DMS153 treated with DMSO at 0.1 percent for 48 hours (cell line): ENCODE measurements around the gene GATA3.

ENCODE experiments used
- DNase-seq: peaks from one replicate; lab custom pipeline; 2025; ENCODE audit not compliant: unreplicated experiment; lab: John Stamatoyannopoulos, UW

Gene GATA3

DNA sequence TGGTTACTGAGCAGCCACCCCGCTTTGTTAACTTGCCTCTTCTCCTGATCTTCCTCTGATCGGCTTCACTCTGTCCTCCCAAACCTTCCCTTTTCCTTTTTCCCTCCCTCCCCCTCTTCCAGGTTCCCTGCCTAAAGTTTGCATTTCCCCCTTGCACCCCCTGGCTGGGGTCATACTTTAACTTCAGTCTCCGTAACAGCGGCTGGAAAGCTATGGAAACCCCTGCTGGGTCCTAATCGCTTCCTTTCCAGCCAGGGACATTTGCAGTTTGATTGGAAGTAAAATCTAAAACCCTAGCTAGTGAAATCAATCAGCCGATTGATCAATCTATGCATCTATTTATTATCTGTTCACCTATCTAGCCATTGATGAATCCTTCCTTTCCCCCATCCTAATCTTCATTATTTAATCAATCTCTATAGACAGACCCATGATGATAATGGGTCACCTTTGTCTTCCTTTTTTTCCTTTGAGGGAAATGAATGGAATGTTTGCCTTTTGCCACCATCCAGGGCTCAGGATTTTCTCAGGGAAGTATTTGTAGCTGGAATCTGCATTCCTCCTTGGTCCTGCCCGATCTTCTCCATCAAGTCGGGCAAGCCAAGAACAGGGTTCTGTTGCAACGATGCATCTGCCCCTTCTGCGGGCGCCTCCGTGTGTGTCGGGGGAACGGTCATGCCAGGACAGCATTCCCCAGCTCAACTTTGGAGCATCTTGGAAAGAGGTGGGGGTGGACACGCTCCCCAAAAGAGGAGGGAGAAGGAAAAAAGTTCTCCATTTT lies 8.8 kb downstream of the GATA3 start:
- no peak for DNase-seq

DNA sequence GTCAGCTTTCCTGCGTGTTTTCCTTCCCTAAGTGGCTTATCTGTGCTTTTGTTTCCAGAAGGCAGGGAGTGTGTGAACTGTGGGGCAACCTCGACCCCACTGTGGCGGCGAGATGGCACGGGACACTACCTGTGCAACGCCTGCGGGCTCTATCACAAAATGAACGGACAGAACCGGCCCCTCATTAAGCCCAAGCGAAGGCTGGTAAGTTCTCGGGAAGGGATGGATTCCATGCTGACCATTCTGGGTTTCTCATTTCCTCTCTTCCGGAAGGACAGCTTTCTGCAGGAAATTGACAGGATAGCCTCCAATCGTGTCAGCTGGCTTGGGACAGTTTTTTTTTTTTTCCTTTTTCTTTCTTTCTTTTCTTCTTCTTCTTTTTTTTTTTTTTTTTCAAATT lies 9.4 kb downstream of the GATA3 start:
- no peak for DNase-seq

DNA sequence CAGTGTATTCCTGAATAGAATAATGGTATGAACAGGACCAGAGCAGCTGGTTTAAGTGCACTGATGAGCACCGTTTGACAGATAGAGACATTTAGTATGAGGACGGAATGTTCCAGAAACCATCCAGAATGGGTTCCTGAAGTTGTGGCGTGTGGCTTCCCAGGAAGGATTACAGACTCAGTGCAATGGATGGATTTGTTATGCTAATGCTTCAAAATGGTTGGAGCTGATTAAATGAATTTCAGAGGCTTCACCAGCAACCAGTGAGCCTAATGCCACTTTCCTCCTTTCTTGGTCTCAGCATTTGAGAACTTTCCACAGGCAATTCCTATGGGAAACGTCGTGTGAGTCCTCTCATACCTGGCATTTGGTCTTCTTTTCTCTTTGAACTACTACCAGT lies 9.9 kb downstream of the GATA3 start:
- DNase-seq: no peak

DNA sequence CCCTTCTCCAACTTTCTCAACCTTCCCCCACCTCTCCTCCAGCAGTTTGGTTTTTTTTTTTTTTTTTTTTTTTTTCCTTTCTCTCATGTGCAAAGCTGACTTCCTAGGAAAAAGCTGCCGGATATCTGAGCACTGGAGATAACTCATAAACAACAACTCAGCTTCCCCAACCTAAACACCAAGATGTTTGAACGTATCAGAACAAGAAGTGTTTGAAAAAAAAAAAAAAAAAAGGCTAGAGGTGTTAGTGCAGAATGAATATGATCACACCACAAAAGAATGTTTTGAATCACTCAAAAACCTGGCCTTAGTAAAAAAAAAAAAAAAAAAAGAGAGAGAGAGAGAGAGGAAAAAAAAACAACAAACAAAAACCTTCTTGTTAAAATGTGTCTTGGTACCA lies 11.2 kb downstream of the GATA3 start:
- DNase-seq: no peak

DNA sequence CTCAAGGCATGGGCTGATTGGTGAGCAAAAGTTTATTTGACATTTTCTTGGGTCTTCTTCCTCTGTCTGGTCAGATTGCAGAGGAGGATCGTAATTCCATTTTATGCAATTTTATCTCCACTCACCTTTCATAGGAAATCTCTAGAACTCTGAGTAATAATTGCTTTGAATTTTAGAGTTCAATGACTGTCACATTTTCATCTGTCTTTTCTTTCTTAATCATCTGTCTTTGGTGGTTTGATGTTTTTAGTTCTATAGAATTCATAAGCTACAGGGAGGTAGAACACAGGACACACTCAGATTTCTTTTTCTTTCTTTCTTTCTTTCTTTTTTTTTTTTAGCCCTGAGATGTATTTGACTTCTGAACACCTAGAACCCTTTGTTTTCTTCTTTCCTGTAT lies 11.6 kb downstream of the GATA3 start:
- DNase-seq: no peak

DNA sequence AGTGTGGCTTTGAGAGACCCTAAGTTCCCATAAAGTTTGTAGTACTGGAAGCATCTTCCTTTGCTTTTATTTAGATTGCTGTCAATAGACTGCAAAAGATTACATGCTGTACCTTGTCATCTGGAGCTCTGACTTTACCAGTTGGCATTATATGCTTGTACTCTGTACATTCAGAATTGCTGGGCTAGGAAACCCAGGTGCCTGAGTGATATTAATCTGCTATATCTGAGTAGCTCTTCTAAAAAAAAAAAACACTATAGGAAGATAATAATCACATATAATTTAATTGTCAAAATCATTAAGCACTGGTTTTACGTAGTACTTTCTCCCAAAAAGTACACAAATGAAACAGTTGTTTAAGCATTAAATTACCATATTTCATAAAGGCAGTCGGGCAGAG lies 12.3 kb downstream of the GATA3 start:
- no peak for DNase-seq

DNA sequence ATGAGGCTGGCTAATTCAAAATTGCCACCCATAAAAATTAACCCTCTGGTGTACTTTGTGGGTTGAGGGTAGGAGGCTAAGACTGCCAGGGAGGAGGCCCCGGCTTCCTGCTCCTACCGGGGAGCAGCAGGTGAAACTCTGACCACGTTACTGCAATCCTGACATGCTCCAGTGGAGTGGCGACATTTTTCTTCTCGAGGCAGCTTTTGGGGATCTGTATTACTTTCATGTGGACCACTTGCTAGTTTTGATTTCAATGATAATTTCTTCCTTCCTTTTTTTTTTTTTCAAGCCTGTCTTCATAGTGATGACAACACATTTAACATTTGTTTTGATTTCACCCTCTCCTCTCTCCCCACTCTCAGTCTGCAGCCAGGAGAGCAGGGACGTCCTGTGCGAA lies 14.6 kb downstream of the GATA3 start:
- DNase-seq: no peak

DNA sequence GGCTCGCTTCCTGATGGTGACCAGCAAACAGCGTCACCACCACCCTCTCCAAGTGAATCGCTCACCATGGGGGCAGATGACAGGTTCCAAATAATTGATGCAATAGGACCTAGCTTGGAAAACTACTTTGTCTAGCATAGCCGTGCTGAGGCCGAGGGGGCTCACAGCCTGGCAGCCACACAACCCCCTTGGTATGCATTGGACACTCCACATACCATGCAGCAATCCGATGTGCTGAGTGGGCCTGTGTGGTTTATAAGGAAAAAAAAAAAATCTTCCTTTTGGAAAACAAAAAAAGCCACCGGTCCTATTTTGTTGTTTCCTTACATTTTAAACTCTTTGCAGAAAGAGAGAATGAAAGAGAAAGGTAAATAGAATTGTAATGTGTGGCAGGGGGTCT lies 15.1 kb downstream of the GATA3 start:
- DNase-seq: no peak

DNA sequence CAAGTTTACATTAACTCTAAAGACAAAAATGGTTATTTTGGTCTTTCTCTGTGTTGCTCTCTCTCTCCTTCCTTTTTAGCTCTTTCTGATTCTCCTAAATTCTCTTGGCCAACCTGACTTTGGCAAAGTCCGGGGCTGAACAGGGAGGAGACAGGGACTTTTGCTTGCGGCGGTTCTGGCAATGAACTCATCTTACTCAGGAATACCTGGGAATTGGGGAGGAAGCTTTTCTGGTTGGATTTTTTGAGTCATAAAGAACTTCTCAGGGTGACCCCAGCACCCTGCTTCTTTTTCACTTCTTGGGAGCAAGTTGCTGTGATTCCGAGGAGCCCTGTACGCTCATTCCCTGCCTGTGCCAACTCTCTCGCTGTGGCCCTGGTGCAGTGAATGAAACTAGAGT lies 16.0 kb downstream of the GATA3 start:
- DNase-seq: no peak

DNA sequence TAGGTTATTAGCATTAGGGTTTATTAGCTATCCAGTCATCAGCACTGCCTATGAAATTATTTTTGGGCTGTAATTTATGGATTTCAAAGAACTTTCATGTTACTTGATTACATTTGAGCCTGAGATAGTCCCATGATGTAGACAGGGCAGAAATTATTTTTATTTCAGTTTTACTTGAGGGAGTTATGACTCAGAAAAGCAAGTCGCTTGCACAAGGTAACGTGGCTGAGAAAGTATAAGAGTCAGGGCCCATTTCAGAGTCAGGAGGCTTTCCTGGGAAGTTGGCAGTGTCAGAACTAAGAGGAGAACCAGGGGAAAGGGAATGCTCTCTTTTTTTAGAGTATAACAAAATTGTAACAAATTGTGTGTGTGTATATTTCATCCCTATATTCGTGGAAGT lies 16.5 kb downstream of the GATA3 start:
- no peak for DNase-seq

DNA sequence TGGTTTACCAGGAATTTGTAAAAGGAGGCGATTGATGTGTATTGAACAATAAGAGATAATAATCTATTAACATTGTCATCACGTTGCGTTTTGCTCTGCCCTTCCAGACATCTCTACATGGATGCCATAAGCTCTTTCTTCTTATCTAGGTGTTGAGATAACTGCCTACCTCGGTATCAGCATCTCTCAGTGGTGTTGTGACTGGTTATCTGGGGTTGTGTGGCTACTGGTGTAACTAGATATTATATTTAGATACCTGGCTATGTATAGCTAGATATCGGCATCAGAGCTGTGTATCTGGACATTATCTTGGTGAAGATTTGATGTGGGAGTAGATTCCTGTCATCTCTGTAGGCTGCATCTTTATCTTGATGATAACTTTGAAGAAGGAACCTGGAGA lies 17.2 kb downstream of the GATA3 start:
- DNase-seq: no peak

DNA sequence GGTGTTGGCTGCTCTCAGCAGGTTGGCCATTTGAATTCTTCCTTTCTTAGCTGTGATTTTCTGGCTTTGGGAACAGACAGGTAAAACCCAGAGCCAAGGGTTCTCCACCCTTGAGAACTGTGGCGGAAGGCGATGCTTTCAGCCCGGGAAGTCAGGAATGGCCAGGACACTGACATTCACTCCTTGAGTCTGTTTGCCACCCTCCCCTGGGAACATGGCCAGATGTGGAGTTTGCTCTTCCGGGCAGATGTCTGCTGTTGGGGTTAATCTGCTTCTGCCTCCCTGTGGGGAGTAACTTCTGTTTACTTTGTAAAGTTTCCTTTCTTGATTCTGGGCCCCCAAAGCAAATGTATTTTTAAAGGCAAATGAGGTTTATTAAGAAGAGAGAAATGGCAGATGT lies 17.7 kb downstream of the GATA3 start:
- DNase-seq: no peak

DNA sequence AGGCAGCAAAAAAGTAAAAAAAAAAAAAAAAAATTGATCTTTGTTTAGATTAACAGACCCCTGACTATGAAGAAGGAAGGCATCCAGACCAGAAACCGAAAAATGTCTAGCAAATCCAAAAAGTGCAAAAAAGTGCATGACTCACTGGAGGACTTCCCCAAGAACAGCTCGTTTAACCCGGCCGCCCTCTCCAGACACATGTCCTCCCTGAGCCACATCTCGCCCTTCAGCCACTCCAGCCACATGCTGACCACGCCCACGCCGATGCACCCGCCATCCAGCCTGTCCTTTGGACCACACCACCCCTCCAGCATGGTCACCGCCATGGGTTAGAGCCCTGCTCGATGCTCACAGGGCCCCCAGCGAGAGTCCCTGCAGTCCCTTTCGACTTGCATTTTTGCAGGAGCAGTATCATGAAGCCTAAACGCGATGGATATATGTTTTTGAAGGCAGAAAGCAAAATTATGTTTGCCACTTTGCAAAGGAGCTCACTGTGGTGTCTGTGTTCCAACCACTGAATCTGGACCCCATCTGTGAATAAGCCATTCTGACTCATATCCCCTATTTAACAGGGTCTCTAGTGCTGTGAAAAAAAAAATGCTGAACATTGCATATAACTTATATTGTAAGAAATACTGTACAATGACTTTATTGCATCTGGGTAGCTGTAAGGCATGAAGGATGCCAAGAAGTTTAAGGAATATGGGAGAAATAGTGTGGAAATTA lies 19.4 kb downstream of the GATA3 start:
- DNase-seq: no peak

DNA sequence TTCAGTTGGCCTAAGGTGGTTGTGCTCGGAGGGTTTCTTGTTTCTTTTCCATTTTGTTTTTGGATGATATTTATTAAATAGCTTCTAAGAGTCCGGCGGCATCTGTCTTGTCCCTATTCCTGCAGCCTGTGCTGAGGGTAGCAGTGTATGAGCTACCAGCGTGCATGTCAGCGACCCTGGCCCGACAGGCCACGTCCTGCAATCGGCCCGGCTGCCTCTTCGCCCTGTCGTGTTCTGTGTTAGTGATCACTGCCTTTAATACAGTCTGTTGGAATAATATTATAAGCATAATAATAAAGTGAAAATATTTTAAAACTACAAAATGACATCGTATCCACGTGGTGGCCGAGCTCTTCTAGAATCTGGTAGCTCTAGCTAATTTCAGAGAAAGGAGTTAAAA lies 20.4 kb downstream of the GATA3 start:
- DNase-seq: no peak

DNA sequence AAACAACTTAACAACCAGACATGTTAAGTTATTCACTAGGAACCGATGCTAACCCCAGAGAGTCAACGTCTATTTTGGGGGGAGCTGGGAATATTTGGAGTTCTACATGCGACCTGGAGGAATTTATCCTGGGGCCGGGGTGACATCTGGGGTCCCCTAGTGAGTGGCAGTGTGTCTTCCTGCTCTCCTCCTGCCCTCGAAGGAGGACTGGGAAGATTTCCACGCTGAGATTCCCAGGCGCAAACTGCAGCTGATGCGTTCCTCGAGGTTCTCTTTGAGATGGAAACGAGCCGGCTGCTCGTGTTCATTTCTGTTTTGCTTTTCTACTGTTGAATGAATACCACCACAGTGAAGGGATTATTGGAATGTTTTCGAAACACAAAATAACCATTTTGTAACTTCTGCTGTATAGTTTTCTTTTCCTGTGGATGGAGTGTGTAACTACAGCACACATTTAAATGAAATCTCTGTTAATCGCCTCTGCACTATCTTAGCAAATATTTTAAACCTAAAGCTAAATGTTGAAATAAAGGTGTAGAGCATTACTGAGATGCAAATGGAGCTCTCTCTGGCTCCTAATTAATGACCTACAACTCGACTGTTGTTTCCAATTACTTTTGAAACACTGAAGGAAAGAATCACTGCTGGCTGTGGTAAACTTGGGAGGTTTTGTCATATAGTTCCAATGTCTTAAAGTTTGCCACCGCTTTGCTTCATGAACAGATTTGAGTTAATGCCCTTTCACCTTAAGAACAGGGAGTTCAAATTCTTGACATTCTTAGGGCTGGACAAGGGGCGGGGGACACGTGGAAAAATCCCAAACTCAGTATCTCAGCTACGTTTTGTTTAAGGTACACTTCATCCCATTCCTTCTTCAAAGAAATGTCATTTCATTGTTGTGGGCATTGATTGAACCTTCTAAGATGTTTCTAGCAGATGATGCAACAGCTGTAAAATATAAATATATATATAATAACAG lies 21.1 kb downstream of the GATA3 start:
- no peak for DNase-seq

DNA sequence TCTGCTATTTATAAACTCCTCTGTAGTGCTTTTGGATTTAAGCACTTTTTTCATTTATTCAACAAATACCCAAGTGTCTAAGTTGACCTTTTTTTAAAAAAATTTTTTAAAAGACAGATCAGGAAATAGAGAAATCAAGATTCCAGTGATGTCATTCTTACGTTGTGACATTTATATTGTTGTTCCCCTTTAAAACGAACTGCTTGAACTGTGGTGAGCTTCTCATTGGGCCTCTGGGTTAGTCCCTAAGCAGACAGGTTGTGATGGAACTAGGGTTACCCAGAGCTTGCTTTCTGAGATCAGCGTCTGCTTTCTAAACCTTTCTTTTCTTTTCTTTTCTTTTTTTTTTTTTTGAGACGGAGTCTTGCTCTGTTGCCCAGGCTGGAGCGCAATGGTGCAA lies 22.4 kb downstream of the GATA3 start:
- DNase-seq: no peak

DNA sequence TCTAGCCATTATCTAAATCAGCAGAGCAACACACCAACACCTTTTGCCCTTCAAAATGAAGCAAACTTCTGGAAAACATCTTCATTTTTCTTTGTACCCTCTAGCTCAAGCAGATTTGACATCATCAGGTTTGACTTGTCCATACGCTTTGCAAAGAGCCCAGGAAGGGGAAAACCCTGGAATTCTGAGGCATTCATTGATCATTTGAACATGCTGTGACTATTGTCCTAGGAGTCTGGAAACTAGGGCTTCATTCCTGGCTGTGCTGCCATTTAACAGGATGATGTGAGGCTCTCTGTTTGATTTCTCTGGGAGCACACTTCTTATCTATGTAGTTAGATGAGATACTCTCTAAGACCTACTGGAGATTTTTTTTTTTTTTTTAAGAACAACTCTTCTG lies 23.5 kb downstream of the GATA3 start:
- no peak for DNase-seq

DNA sequence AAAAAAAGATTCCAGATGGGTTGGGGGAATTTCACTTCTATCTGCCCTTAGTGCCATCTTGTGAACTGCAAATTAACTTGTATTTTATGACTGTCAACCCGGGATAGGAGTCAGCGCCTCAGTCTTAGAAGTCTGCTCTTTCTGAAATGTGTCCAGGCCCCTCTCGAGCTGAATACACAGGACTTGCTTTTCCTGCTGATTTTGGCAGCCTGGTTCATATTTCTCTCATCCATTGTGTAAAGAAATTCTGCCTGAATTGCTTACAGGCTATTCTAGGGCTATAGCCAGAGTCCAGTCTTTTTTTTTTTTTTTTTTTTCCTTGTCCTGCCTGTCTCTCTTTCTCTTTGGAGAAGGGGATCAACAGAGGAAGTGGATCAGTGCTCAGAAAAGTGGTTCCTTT lies 24.6 kb downstream of the GATA3 start:
- no peak for DNase-seq

DNA sequence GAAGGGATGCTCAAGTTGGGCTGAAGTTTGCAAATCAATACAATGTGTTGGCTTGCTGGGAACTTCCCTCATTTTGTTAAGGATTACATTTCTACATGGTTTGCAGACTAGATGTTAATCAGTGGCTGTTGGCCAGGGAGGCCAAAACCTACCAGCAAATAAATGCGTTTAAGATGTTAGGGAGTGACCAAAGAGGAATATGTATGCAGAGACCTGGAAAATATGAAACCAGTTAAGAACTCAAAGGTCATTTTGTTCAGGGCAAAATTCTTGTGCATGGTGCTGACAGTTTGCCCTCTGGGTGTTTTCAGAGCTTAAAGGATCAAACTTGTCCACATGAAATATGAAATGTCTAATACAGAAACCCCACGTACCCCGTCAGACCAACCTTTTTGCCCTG lies 30.3 kb downstream of the GATA3 start:
- no peak for DNase-seq

DNA sequence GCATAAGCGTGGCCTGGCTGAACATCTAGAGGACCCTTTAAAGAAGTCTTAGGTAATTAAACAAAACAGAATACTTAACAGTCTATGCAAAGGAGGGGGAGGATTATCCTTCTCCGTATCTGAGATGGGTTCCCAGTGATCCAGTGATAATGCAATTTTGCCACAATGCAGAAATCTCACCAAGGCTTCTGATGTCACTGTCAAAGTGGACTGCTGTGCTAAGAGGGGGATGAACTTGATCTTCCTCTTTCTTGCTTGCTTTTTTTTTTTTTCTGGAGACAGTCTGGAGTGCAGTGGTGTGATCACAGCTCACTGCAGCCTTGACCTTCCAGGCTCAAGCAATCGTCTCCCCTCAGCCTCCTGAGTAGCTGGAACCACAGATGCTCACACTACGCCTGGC lies 30.8 kb downstream of the GATA3 start:
- no peak for DNase-seq

DNA sequence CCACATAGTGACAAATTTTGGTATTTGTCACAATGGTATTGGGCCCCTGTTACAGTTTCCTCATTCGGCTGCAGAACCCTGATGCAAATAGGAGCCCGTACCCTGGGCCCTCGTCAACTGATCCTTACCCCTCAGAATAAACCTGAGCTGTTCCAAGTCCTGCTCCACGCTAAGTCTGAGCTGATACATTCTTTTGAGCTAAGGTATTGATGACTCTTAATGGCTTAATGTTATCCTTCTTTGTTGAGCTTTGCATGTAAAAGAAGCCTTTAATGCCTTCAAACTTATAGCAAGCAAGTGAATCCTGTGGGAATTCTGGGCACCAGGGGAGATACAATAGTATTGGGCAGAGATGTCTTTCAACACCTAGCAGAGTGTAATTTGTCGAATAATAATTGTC lies 31.8 kb downstream of the GATA3 start:
- DNase-seq: no peak

DNA sequence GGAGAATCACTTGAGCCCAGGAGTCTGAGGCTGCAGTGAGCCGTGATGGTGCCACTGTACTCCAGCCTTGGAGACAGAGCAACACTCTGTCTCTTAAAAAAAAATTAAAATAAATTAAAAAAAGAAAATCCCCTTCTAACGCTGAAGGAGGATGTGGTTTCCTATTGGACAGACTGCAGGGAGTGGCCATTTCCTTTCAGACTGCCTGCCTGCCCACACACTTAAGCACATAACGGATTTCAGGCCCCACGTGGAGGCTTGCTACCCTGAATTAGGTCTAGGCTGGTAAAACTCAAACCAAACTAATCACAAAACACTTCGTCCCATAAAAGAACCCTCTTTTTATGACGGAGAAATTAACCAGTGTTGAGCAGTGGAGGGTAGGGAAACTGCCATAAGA lies 34.0 kb downstream of the GATA3 start:
- no peak for DNase-seq
